AG10803 (cell line): ENCODE measurements around the gene MAST1.
"Not testable (repeated sequence)": the region's sequence is repeated elsewhere in the genome, so short reads cannot be mapped to it uniquely, and the experiment has no call there.

ENCODE experiments used
- DNase-seq: peaks from one replicate; pipeline ENCODE4 v3.0.0; 2010; ENCODE audit warnings: low read depth
- H3K4me3 ChIP-seq: 2 replicates; pipeline ENCODE4 v1.5.1; 2011; ENCODE audit warnings: mild to moderate bottlenecking, low read length, control low read depth
- TF ChIP-seq, protein P1 (sequence below): conservative IDR thresholded peaks from 2 replicates; pipeline ENCODE4 v1.5.1; 2011; ENCODE audit warnings: mild to moderate bottlenecking, low read length, control low read depth, inconsistent platforms

The MAST1 gene

DNA sequence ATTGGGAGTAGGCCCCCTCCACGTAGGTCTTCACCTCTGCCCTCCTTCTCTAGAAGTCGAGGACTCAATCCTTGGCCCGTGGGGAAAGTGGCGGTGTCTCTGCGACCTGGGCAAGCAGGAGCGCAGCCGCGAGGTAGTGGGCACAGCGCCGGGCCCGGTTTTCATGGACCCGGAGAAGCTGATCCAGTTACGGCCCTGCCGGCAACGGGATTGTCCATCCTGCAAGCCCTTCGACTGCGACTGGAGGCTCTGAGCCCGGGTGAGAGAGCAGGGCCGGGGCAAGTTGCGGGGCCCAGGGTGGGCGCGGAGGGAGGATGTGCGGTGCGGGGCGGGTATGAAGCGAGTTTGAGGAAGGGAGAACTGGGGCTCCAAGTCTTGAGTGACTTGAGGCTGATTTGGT is 34.3 kb upstream of the MAST1 start:
- H3K4me3 ChIP-seq: no peak overlapping the region
- no peak for DNase-seq
- TF ChIP-seq, protein P1, sequence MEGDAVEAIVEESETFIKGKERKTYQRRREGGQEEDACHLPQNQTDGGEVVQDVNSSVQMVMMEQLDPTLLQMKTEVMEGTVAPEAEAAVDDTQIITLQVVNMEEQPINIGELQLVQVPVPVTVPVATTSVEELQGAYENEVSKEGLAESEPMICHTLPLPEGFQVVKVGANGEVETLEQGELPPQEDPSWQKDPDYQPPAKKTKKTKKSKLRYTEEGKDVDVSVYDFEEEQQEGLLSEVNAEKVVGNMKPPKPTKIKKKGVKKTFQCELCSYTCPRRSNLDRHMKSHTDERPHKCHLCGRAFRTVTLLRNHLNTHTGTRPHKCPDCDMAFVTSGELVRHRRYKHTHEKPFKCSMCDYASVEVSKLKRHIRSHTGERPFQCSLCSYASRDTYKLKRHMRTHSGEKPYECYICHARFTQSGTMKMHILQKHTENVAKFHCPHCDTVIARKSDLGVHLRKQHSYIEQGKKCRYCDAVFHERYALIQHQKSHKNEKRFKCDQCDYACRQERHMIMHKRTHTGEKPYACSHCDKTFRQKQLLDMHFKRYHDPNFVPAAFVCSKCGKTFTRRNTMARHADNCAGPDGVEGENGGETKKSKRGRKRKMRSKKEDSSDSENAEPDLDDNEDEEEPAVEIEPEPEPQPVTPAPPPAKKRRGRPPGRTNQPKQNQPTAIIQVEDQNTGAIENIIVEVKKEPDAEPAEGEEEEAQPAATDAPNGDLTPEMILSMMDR: no peak

DNA sequence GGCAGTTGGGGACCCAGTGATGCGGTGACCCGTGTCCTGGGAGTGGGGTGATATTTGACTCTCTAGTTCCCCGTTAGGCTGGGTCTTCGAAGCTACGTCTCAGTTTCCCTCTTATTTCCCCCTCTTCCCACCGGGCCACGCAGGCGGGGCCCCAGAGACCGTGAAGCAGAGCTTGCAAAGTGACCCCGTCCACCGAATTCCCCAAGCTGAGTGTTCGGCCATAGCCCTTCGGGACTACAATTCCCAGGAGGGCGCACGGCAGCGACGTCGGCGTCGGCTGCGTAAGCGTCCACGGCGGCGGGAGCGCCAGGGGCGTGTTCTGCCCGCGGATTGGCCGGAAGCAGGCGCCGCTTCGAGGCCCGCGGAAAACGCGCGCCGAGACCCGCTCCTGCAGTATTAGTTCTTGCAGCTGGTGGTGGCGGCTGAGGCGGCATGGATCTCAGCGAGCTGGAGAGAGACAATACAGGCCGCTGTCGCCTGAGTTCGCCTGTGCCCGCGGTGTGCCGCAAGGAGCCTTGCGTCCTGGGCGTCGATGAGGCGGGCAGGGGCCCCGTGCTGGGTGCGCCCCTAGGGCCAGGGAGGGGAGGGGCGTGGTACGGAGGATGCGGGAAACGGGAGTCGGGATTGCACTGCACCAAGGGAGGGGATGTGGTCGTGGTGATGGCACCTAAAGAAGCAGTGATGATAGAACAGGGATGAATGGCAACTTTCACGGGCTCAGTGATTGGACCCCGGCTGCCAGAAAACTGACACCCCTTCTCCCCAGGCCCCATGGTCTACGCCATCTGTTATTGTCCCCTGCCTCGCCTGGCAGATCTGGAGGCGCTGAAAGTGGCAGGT is 31.9 kb upstream of the MAST1 start, which contains the start of gene RNASEH2A:
Gene RNASEH2A, plus strand, starts transcription at position 343 of the 840 bp plus-strand sequence. Its CDS starts 90 bp downstream, at position 433.
- peak; percentile 88 for DNase-seq
- peak within 1 kb of the TSS; percentile 79 for H3K4me3 ChIP-seq
- TF ChIP-seq, protein P1: no peak

DNA sequence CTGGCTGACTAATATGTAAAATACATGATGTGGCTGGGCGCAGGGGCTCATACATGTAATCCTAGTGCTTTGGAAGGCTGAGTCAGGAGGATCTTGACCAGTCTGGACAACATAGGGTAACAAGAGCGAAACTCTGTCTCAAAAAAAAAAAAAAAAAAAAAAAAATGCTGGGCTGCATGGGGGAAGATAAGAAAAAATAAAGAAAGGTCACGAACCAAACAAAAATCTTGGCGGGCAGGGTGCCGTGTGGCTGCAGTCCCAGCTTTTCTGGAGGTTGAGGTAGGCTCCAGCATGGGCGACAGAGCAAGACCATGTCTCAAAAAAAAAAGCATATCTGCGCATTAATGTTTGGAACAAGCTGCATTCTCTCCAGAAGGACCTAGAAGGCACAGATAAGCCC is 23.2 kb upstream of the MAST1 start:
- no peak overlapping the region for H3K4me3 ChIP-seq
- TF ChIP-seq, protein P1: no peak
- DNase-seq: no peak

DNA sequence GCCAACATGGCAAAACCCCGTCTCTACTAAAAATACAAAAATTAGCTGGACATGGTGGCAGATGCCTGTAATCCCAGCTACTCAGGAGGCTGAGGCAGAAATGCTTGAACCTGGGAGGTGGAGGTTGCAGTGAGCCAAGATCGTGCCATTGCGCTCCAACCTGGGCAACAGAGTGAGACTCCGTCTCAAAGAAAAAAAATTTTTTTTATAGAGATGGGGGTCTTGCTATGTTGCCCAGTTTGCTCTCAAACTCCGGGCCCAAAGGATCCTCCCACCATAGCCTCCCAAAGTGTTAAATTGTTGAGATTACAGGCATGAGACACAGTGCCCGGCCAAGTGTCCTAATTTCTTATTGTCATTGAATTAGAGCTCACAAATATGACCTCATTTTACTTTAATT is 21.1 kb upstream of the MAST1 start:
- H3K4me3 ChIP-seq, DNase-seq: not testable (repeated sequence)

DNA sequence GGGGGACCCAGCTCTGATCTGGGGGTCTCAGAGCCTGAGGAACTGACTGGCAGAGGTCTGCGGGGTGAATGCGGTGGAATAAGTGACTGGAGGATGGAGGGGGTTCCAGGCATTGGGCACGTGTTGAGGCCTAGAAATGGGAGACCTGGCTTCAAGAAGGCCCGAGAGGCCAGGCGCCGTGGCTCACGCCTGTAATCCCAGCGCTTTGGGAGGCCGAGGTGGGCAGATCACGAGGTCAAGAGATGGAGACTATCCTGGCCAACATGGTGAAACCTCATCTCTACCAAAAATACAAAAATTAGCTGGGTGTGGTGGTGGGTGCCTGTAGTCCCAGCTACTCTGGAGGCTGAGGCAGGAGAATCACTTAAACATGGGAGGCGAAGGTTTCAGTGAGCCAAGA is 20.5 kb upstream of the MAST1 start:
- H3K4me3 ChIP-seq, DNase-seq: not testable (repeated sequence)

DNA sequence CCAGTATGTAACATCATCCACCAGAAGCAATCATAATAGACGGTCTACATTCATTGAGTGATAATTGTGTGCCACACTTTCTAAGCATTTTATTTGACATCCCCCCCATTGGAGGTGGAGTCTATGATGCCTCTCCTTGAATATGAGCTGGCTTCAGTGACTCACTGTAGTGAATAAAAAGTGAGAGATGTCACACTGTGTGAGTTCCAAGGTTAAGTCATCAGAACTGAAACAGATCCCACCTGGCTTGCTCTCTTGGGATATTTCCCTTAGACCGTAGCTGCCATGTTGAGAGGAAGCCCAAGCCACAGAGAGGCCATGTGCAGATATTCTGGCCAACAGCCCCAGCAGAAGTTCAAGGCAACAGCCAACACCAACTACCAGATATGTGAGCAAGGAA is 16.6 kb upstream of the MAST1 start:
- no peak overlapping the region for H3K4me3 ChIP-seq
- no peak for DNase-seq
- TF ChIP-seq, protein P1: no peak

DNA sequence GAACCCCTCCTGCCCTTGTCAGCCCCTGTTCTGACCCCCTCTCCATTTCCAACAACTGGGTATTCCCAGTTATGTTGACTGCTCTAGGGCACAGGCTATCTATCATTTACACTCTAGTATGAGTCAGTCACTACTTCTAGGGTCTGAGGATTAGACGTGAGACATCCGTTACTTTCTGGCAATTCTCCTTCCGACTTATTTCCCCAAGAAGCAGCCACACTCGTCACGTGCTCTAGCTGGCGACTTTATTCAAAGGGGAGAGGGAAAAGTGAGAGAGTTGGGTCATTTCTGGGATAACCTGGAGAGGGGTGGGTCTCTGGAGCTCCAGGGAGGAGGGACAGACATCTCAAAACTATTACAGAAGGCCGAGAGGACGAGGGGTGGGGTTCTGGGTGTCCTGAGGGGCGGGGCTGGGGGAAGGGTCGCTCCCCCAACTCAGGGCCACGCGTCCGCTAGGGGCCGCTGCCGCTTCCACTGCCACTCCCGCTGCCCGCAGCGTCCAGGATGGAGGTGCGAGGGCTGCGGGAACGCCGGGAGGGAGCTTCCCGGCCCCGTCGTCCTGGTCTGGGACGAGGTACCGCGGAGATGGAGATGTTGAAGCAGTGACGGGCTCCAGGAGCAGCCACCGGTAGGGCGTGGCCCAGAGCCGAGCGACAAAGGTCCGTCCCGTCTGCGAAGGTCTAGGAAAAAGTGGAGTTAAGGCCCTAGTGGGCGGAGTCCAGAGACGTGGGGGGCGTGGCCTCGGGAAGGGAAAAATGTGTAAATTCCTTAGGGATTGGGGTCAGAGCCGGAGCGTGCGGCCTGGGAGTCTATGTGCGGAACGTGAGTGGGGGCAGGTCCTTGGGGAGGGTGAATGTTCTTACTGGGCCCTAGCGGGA is 12.8 kb upstream of the MAST1 start:
- H3K4me3 ChIP-seq: no peak overlapping the region
- TF ChIP-seq, protein P1: peak; percentile 17; the same call in 1 of the 2 replicates
- DNase-seq: peak; percentile 32

DNA sequence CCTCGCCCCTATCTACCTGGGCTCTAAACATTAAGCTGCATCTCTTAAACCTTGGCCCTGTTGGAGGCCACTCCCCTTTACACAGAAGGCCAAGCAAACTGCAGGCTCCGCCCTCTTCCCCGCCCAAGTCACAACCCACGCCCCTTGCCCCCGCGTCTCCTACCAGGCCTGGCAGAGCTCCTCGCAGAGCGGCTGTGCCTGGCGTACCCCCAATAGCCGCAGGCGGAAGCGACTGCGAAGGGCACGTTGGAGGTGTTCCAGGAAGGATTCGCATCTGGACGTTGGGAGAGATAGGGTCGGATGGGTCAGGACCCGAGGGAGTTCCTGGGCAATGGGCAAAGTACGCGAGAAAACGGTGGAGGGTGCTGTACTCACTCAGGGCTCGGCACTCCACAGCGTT is 9.8 kb upstream of the MAST1 start:
- no peak overlapping the region for H3K4me3 ChIP-seq
- DNase-seq: no peak

More for the DNA sequence above, 9.8 kb upstream of the MAST1 start:
- TF ChIP-seq, protein P1: no peak
